Keratinocyte (primary cell): Measurements from ENCODE around the gene GAS2. TPM values are rescaled to one million over a fixed set of nuclear protein-coding genes. Genes with fewer than 3 reads are reported as not detected.

Experiments
- DNase-seq: peaks from one replicate; pipeline ENCODE4 v3.0.0-alpha.2; 2011; ENCODE audit warnings: low read depth, missing footprints, low spot score
- FAIRE-seq: peaks from 2 replicates; lab custom pipeline; 2011; peaks lifted over from hg19 to GRCh38; lab: Jason Lieb, UNC
- H2AFZ ChIP-seq: 2 replicates; pipeline ENCODE4 v1.6.0; 2012; ENCODE audit warnings: low read length, control low read depth, inconsistent platforms; ENCODE audit not compliant: control insufficient read depth
- H3K27ac ChIP-seq: 2 replicates; pipeline ENCODE4 v1.5.1; 2011; ENCODE audit warnings: low read length; ENCODE audit not compliant: control insufficient read depth, insufficient read depth
- H3K27me3 ChIP-seq: 3 replicates; pipeline ENCODE4 v1.6.0; 2011; ENCODE audit warnings: low read length; ENCODE audit not compliant: control insufficient read depth, insufficient read depth; ENCODE audit errors: extremely low read depth
- H3K36me3 ChIP-seq, 2 experiments: 2 replicates in 1 of 2; 3 replicates in 1 of 2; pipeline ENCODE4 v1.5.1; 2011; ENCODE audit warnings: low read length in 2 of 2, mild to moderate bottlenecking in 1 of 2; ENCODE audit not compliant: control insufficient read depth in 2 of 2, insufficient read depth in 2 of 2; ENCODE audit errors: extremely low read depth in 1 of 2
- H3K4me1 ChIP-seq: 3 replicates; pipeline ENCODE4 v1.5.1; 2011; ENCODE audit warnings: low read length; ENCODE audit not compliant: control insufficient read depth, insufficient read depth; ENCODE audit errors: extremely low read depth
- H3K4me2 ChIP-seq: 3 replicates; pipeline ENCODE4 v1.6.0; 2011; ENCODE audit warnings: low read depth, low read length; ENCODE audit not compliant: control insufficient read depth, insufficient read depth; ENCODE audit errors: extremely low read depth
- H3K4me3 ChIP-seq, 3 experiments: fragments of 200-600 bp in 1 of 3; sonication (generic) in 1 of 3; 2 replicates in 2 of 3; 3 replicates in 1 of 3; pipeline ENCODE4 v1.5.1; 2011 to 2016; ENCODE audit warnings: low read length in 3 of 3, mild to moderate bottlenecking in 3 of 3, control low read depth in 2 of 3, inconsistent platforms in 1 of 3, low read depth in 1 of 3, mixed read lengths in 1 of 3, mixed run types in 1 of 3, moderate library complexity in 1 of 3; ENCODE audit not compliant: control insufficient read depth in 2 of 3, insufficient read depth in 2 of 3; ENCODE audit errors: extremely low read depth in 1 of 3
- H3K79me2 ChIP-seq: 2 replicates; pipeline ENCODE4 v1.6.0; 2012; ENCODE audit warnings: low read length; ENCODE audit not compliant: control insufficient read depth, insufficient read depth
- H3K9ac ChIP-seq: 3 replicates; pipeline ENCODE4 v1.6.0; 2011; ENCODE audit warnings: low read length; ENCODE audit not compliant: control insufficient read depth, insufficient read depth; ENCODE audit errors: extremely low read depth
- H3K9me1 ChIP-seq: 3 replicates; pipeline ENCODE4 v1.6.0; 2011; ENCODE audit warnings: low read length; ENCODE audit not compliant: control insufficient read depth, insufficient read depth; ENCODE audit errors: extremely low read depth
- H3K9me3 ChIP-seq: 2 replicates; pipeline ENCODE4 v1.5.1; 2012; ENCODE audit warnings: low read depth, low read length; ENCODE audit not compliant: control insufficient read depth
- H4K20me1 ChIP-seq: 3 replicates; pipeline ENCODE4 v1.6.0; 2011; ENCODE audit warnings: low read length; ENCODE audit not compliant: control insufficient read depth, insufficient read depth; ENCODE audit errors: extremely low read depth
- CTCF ChIP-seq, 3 experiments: IDR thresholded peaks in 1 of 3; conservative IDR thresholded peaks in 1 of 3; optimal IDR thresholded peaks in 1 of 3; 2 replicates in 2 of 3; 3 replicates in 1 of 3; pipeline versions ENCODE3 to v1.5.1; 2011; ENCODE audit warnings: low read length in 3 of 3, mild to moderate bottlenecking in 3 of 3, moderate library complexity in 2 of 3, control low read depth in 1 of 3, inconsistent platforms in 1 of 3; ENCODE audit not compliant: insufficient read depth in 2 of 3; ENCODE audit errors: extremely low read depth in 1 of 3
- EZH2 ChIP-seq: IDR thresholded peaks from one replicate; pipeline ENCODE4 v1.6.1; 2012; ENCODE audit warnings: inconsistent platforms, mild to moderate bottlenecking, low read length, moderate library complexity
- dilution Hi-C: fragments of 300-500 bp; cut with MboI; formaldehyde crosslinking; loops from one replicate; pipeline ENCODE4 v1.7.0; 2020; ENCODE audit warnings: low sequenced_read_pairs; ENCODE audit not compliant: extremely low pct_ligation_motif_present
- polyA plus RNA-seq, 5 experiments: library from polyadenylated mRNA; depleted of rRNA in 3 of 5; stranded (reverse) in 3 of 5; stranded (forward) in 1 of 5; unstranded in 1 of 5; fragments of >200 nt; gene quantifications; 1 replicate in 1 of 5; 2 replicates in 3 of 5; 3 replicates in 1 of 5; pipeline versions ENCODE4 v1.2.1 to v1.2.3, GENCODE V29; 2011 to 2012; ENCODE audit warnings: missing spikeins in 2 of 5, low read depth in 1 of 5, low replicate concordance in 1 of 5

Gene GAS2
- polyA plus RNA-seq, 1 donor (not counting 4 experiments of a cell fraction or from before 2014, with no cell fraction given) = 0.62 TPM

GRCh38 chr11:22677153-22677903 lies 10.9 kb downstream of the GAS2 start:
- Histone ChIP-seq H3K9me1 (no peaks in the 10 kb centered on the region), H3K4me3 (no peak overlapping the region), H3K79me2 (no peaks in the 10 kb centered on the region), H3K4me1 (no peaks in the 10 kb centered on the region), H3K27me3 (no peaks in the 10 kb centered on the region), H4K20me1 (no peaks in the 10 kb centered on the region), H3K9me3 (no peaks in the 10 kb centered on the region), H2AFZ (peak overlapping the region; percentile 32), H3K4me2 (no peak overlapping the region), H3K27ac (no peak overlapping the region), H3K36me3 (no peaks in the 10 kb centered on the region), H3K9ac (no peak overlapping the region)
- DNase-seq = no peak
- dilution Hi-C loops = loop anchor here (25.0 kb wide), 1 partner anchor 110 kb away; no protein-coding TSS in a partner anchor
- peak; percentile 17 for FAIRE-seq
- TF ChIP-seq CTCF (optimal IDR thresholded peaks at IDR 0.05 in 1 of 3, IDR thresholded peaks at IDR 0.05 in 1 of 3, conservative IDR thresholded peaks at IDR 0.05 in 1 of 3; ENCODE audit: extremely low read depth in 1 of 3, insufficient read depth in 2 of 3, low read length in 3 of 3) (no peak), EZH2 (no peak)

GRCh38 chr11:22680628-22681027 lies 14.2 kb downstream of the GAS2 start:
- Histone ChIP-seq H2AFZ (no peak overlapping the region), H3K79me2 (no peaks in the 10 kb centered on the region), H3K9me1 (no peaks in the 10 kb centered on the region), H3K9me3 (no peaks in the 10 kb centered on the region), H3K4me3 (no peak overlapping the region), H4K20me1 (no peaks in the 10 kb centered on the region), H3K9ac (no peak overlapping the region), H3K4me1 (no peaks in the 10 kb centered on the region), H3K27me3 (no peaks in the 10 kb centered on the region), H3K36me3 (no peaks in the 10 kb centered on the region), H3K4me2 (no peak overlapping the region), H3K27ac (no peak overlapping the region)
- TF ChIP-seq CTCF (optimal IDR thresholded peaks at IDR 0.05 in 1 of 3, IDR thresholded peaks at IDR 0.05 in 1 of 3, conservative IDR thresholded peaks at IDR 0.05 in 1 of 3; ENCODE audit: extremely low read depth in 1 of 3, insufficient read depth in 2 of 3, low read length in 3 of 3) = no peak
- no peak for TF ChIP-seq EZH2
- DNase-seq (no peak), FAIRE-seq (no peak)
- dilution Hi-C loops = loop anchor here (25.0 kb wide), 1 partner anchor 107 kb away; no protein-coding TSS in a partner anchor
